HL-60 (cell line): ENCODE data around the gene CYP24A1.

Experiments used
- CTCF ChIP-seq: IDR thresholded peaks from one replicate; pipeline ENCODE4 v1.5.1; 2011; ENCODE audit warnings: low read length, control low read depth, inconsistent platforms; ENCODE audit not compliant: insufficient read depth
- POLR2AphosphoS5 ChIP-seq: IDR thresholded peaks from 2 replicates; pipeline ENCODE4 v1.6.1; 2012; ENCODE audit warnings: low read depth
- REST ChIP-seq: IDR thresholded peaks from 2 replicates; pipeline ENCODE4 v1.6.1; 2012; ENCODE audit warnings: low read depth; ENCODE audit not compliant: insufficient replicate concordance
- SPI1 ChIP-seq: IDR thresholded peaks from 2 replicates; pipeline ENCODE4 v1.6.1; 2012; ENCODE audit warnings: low read depth, mild to moderate bottlenecking, borderline replicate concordance

- TF ChIP-seq CTCF = no peak
- TF ChIP-seq POLR2AphosphoS5 = no peak
- no peak for TF ChIP-seq REST
- TF ChIP-seq SPI1 = no peak
These were observed 69.0 kb downstream of the CYP24A1 start for GRCh38 chr20:54104781-54105180.
